Islet of Langerhans (tissue), 1 donor: Measurements from ENCODE around the gene TMED6.

ENCODE experiments used
- FAIRE-seq: peaks from one replicate; lab custom pipeline; 2011; peaks lifted over from hg19 to GRCh38; lab: Jason Lieb, UNC

The TMED6 gene

GRCh38 chr16:69323415-69323814, 28.2 kb downstream of the TMED6 start:
- FAIRE-seq = no peak

- no peak for FAIRE-seq
These were observed 29.2 kb downstream of the TMED6 start for GRCh38 chr16:69322343-69322742.

GRCh38 chr16:69321080-69321479, 30.5 kb downstream of the TMED6 start:
- no peak for FAIRE-seq

- no peak for FAIRE-seq
These were observed 30.9 kb downstream of the TMED6 start for GRCh38 chr16:69320740-69321073.

GRCh38 chr16:69319826-69320739, 31.5 kb downstream of the TMED6 start:
- FAIRE-seq = no peak

GRCh38 chr16:69319381-69319780, 32.2 kb downstream of the TMED6 start:
- FAIRE-seq = no peak

- no peak for FAIRE-seq
These were observed 32.7 kb downstream of the TMED6 start for GRCh38 chr16:69318911-69319289.

- no peak for FAIRE-seq
These were observed 33.2 kb downstream of the TMED6 start for GRCh38 chr16:69318177-69318910.

- FAIRE-seq = no peak
These were observed 35.0 kb downstream of the TMED6 start for GRCh38 chr16:69316595-69317034.

- no peak for FAIRE-seq
These were observed 35.9 kb downstream of the TMED6 start for GRCh38 chr16:69315486-69316311.

GRCh38 chr16:69314534-69314933, 37.1 kb downstream of the TMED6 start:
- no peak for FAIRE-seq

- no peak for FAIRE-seq
These were observed 38.1 kb downstream of the TMED6 start for GRCh38 chr16:69313469-69313868.

GRCh38 chr16:69311533-69312387, 39.8 kb downstream of the TMED6 start:
- no peak for FAIRE-seq

- no peak for FAIRE-seq
These were observed 40.7 kb downstream of the TMED6 start, which contains the start of gene VPS4A for GRCh38 chr16:69310653-69311532. TSS of gene VPS4A (plus strand) at chr16:69311350. CDS start at chr16:69311512, 162 bp downstream.

GRCh38 chr16:69309316-69309715, 42.3 kb downstream of the TMED6 start:
- FAIRE-seq = no peak

GRCh38 chr16:69307856-69308255, 43.7 kb downstream of the TMED6 start:
- no peak for FAIRE-seq

GRCh38 chr16:69307091-69307490, 44.5 kb downstream of the TMED6 start:
- no peak for FAIRE-seq

GRCh38 chr16:69306031-69306430, 45.6 kb downstream of the TMED6 start:
- FAIRE-seq = no peak

GRCh38 chr16:69302301-69302700, 49.3 kb downstream of the TMED6 start:
- FAIRE-seq = no peak

- no peak for FAIRE-seq
These were observed 49.7 kb downstream of the TMED6 start for GRCh38 chr16:69301861-69302260.

GRCh38 chr16:69301187-69301586, 50.4 kb downstream of the TMED6 start:
- FAIRE-seq = no peak
